ENCODE measurements around the gene IGSF22.

The IGSF22 gene

GRCh38 chr11:18743900-18744514 lies 18.0 kb upstream of the IGSF22 start:
- no peak for DNase-seq (ENCODE audit: low spot score)

DNA sequence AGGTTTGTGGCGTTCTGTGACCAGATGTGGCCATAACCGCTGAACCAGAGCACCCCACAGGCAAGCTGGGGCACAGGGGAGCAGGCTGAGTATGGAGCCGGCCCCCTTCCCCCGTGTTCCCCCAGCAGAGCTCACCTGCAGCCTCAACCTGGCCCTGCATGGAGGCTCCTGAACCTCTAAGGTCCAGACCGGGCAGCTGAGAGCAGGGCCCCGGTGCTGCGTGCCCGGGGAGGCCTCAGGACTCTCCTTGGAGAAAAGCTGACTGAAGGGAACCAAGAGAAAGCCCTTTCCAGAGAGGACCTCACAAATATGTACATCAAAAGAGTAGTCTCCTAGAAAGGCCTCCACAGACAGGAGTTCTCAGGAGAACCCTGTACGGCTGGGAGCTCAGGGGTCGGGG lies 17.4 kb upstream of the IGSF22 start:
- DNase-seq (ENCODE audit: low spot score) = no peak

DNA sequence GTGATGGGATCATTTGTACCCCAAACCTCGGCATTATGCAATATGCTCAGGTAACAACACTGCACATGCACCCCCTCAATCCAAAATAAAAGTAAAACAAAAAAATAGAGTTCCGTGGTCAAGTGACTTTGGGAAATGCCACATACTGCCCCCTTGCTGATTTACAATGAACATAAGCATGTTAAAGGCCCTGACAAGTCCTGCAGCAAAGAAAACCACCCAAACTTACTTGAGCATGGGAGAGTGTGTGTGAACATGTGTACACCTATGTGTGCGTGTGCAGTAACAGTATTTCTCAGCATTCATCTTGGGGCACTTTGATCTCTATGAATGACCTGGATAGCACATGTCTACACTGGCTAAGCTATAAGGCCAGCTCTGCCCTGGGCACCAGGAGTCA lies 15.8 kb upstream of the IGSF22 start:
- no peak for DNase-seq (ENCODE audit: low spot score)

GRCh38 chr11:18739685-18740084 lies 13.7 kb upstream of the IGSF22 start:
- DNase-seq (ENCODE audit: low spot score) = no peak

DNA sequence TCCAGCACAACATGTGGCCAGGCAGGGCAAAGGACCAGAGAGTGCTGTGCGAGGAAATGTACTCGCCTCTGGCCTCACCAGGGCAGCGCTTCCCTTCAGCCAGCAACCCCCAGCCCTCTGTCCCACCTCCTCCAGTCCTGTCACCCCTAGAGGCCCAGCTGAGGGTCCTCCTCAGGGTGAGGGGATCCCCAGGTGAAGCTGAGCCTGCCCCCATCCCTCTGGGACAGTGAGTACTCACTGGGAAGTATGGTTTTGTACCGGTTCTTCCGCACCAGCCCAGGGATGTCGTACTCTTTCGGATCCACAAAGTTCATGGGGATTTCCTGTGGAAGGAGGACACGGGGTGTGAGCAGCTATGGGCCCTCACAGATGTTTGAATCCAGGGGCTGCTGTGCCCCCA lies 11.7 kb upstream of the IGSF22 start:
- DNase-seq (ENCODE audit: low spot score) = no peak

DNA sequence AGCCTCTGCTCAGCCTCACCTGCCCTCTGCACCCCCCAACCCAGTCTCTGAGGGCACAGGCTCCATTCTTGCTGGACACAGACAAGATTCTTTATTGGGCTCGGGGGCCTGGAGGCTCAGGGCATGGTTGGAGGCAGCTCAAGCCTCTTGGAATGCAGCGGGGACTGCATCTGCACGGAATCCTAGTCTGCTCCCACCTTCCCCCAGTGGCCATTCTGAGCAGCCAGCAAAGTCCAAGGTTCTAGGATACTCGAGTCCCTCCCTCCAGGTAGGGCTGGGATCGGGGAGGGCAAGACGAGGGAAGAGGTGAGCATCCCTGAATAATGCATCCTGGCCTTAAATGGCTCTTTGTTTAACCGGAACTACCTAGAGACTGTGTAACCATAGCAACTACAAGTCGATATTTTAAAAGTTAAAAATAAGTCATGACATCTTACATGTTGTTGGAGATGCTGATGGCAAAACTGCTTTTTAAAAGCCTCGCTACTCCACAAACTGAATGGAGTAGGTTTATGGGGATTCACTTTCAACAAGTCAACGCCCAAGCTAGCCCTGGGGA lies 10.7 kb upstream of the IGSF22 start:
- DNase-seq (ENCODE audit: low spot score) = no peak

DNA sequence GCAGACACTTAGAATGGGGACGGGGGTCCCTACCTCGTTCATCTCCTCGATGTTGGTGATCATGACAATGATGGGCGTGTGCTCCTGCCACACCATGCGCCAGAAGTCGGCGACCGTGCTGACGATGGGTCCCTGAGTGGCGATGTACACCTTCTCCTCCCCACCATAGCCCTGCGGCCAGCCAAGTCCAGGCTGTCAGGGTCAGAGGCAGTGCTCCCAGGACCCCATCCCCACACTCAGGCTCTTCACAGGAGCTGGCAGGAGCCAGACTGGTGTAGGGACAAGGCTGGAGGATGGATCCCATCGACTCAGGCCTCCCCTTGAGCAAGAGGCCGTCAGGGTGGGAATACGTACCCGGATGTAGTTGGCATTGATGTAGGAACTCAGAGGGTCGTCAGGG lies 7.2 kb upstream of the IGSF22 start:
- DNase-seq (ENCODE audit: low spot score) = no peak

GRCh38 chr11:18731949-18732821 lies 6.2 kb upstream of the IGSF22 start:
- DNase-seq (ENCODE audit: low spot score) = peak; percentile 42

DNA sequence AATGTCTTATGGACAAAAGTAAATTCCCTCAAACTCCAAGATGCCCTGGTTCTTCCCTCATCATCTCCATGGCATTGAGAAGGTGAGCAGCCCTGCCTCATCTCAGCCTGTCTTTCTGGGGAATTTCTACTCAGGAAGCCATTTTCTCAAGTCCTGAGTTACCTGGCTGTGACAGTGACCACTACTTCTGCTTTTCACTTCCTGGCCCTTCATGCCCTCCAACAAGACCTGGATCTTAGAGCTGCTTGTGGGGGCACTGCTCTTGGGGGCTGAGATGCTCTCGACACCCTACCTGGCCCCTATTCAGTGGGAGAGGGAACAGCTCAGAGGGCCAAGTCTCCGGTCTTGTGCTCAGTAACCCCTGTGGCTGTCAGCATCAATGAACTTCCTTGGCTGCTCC lies 5.5 kb upstream of the IGSF22 start:
- DNase-seq (ENCODE audit: low spot score) = no peak

- DNase-seq (ENCODE audit: low spot score) = no peak
Observed at GRCh38 chr11:18730020-18730419, 4.0 kb upstream of the IGSF22 start.

DNA sequence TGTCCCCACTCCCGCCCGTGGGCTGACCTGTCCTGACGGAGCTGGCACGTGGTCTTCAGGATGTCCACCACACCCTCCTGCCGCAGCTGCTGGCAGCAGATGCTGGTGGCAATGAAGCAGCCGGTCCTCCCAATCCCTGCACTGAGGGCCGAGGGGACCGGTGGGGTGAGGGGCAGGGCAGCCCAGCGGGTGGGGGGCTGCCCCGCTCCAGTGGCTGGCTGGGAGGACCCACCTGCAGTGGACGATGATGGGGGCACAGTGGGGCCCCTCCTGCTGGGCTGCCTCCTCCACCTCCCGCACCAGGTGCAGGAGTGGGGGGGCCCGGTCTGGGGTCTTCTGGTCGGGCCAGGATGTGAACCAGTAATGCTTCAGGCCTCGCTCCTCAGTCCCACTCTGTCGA lies 3.4 kb upstream of the IGSF22 start:
- DNase-seq (ENCODE audit: low spot score) = no peak

DNA sequence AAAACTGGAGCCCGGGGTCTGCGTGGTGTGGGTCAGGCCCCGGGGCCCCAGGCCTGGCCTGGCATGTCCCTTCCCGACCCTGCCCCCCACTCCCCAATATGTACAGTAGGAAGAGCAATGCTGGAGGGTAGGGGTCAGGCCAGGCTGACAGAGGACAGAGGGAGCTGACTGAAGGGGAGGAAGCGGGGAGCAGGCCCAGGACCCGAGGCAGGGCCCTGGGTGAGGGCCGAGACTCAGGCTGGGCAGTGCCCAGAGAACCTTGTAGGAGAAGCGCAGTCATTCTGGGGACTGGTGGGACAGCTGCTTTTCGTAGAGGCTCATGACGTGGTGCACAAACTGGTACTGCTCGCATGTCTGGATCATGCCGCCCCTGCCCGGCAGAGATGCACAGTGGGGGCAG lies 2.7 kb upstream of the IGSF22 start:
- no peak for DNase-seq (ENCODE audit: low spot score)

DNA sequence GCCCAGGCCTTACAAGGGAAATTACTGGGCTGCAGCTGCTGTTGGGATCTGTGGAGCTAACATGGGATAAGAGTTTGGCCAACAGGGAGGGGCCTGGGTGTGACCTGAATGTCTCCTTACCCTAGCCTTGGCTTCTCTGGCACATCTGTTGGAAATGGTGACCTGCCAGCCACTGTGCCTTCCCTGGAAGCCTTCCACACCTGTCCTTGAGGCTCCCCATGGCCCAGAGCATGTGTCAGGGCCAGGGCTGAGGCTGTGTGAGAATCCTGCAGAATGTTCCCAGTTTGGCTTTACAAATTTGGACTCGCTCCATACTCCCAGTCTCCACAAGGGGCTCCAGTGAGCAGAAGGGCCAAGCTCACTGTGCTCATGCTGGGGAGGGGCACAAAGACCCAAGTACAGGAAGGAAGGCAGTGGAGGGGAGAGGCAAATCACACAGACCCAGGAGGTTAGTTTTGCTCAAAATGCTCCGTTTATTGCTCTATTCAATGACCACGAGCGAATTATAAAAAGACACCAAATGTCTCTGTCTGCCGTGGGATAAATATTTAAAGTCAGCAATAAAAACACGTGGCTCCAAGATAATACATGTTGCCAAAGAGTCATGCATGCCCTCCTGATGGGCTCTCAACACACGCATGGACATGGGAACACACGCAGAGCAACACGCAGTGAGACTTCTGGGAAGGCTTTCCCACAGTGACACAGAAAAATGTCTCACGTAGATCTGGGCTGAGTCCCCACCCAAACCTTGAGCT lies 1.7 kb upstream of the IGSF22 start:
- DNase-seq (ENCODE audit: low spot score) = no peak

DNA sequence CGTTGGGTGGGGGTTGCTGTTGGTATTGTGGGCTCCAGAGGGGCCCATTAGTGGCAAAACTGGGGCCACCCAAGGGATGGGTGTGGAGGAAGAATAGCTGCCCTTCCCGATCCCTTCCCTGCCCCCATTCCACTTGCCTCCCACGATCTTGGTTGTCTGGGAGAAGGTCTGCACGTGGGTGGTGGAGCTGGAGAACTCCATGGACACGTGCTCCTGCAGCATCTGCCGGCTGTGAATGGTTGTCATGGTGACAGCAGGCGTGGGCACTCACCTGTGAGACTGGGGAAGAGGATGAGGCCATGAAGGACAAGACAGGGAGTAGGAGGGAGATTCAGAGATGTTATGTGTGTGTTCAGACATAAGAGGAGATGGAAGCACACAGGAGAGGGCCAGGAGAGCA lies 2.0 kb downstream of the IGSF22 start:
- no peak for DNase-seq (ENCODE audit: low spot score)

DNA sequence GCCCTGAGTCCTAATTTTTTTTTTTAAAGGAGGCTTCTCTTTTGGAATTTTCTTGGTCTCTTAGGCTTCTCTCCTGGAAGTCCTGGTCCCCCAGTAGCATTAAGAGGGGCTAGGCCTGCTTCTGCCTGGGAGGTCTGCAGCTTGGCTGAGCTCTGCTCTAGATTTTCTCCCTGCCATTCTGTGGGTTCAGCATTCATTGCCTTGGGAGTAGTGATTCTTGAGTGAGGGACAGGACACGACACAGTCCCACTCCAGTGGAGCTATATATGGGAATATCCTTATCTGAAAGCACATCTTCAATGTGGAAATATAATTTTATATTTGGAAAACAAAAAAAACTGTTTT lies 3.7 kb downstream of the IGSF22 start:
- DNase-seq (ENCODE audit: low spot score) = no peak

DNA sequence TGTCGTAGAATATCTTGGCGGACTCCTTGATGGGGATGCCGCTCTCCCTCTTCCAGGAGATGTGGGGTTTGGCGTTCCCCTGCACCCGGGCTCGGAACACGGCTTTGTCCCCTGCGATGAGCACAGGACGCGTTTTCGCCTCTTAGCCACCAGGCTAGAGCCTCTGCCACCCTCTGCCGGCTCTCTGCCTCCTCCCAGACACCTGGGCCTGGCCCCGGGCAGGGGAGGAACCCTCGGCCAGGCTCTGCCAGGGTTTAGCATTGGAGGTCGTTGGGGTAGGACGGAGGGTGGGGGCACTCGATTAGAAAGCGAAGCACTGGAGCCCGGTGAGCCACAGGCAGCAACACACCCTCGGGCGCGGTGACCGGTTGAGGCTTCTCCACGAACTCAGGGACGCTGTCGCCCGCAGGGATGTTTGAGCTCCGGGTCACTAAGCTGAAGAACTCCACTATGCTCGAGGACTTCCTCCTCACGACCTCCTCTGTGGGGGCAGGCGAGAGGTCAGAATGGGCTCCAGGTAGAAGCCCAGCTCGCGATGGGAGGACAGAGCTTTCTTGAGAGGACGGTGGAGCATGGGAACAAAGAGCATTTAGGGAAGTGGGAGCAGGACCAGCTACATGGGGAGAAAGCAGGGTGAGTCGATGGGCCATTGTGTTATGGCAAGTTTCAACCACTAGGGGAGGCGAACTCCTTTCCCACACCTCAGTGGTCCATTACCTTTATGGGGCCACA lies 4.3 kb downstream of the IGSF22 start:
- peak; percentile 29 for DNase-seq (ENCODE audit: low spot score)

DNA sequence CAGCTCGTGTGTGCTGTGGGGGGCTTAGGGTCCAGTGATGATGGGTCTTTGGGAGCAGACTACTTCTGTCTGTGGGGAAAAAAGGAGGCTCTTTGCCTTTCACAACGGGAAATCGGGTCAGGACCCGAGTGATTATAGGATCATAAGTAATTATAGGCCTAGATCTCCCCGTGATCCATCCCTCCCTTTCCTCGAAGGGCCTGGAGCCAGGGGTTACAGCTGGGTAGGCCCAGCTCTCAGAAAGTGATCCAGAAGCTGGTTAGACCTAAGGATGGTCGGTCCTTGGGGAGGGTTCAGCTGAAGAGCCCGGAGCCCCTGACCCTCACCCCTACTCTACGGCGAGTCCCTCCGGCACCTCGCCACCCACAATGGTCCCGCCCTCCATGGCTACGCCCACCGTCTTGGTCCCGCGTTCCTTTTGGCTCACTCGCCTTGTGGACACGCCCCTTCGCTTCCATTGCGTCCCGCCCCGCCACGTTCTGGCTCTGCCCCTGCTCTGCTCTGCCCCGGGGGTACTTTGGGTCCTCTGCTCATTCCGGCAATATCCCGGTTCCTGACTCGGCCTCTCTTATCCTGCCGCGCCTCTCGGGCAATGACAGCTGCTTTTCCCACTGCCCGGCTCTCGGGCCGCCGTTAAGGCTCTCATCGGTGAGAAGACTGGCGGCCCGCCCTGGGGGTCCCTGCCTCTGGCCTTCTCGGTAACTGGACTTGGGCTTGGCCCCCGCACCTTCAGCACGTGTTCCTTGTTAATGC lies 5.0 kb downstream of the IGSF22 start:
- DNase-seq (ENCODE audit: low spot score) = peak; percentile 45

DNA sequence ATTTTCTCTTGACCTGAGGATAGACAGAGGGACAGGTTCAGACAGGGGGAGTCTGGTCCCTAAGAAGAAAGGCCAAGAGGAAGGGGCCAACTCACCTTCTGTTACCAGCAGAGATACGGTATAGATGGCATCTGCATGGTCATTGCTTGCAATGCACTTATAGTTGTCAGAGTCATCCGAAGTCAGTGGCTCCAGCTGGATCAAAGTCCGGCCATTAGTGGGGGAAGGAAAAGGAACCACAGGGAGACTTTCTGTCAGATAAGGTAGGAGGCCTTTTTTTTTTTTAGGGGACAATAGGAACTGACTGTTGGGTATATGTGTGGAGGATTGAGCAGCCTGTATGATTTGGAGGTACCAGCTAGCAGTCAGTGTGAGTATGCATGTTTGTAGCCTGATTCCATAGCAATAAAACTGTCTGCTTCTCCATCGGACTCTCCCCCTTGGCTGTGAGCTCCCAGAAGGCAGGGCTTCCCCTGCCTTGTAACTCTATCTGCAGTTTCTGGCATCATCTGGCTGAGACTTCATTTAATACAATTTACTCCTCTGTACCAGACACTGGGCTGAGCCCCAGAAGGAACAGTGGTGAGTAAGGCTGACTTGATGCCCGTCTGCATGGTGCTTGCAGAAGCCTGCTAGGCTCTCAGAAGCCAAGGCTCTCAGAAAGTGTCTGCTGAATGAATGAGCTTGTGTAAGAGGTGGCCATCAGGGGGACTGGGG lies 5.7 kb downstream of the IGSF22 start:
- peak; percentile 15 for DNase-seq (ENCODE audit: low spot score)

DNA sequence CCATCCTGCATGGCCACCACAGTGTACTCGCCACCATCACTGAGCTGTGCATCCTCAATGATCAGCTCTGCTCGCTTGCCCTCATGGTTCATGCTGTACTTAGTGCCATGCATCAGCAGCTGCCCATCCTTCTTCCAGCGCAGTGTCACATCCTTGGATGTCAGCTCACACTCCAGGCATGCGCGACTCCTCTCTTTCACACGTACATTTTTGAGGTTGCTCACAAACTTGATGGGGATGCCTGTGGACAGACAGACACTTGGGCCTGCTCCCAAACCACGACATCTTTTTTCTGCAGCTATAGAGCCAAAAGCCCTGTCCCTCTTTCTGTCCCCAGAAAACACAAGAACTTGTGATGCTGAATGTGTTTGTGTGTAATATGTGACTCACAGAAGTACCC lies 10.5 kb downstream of the IGSF22 start:
- DNase-seq (ENCODE audit: low spot score) = no peak

DNA sequence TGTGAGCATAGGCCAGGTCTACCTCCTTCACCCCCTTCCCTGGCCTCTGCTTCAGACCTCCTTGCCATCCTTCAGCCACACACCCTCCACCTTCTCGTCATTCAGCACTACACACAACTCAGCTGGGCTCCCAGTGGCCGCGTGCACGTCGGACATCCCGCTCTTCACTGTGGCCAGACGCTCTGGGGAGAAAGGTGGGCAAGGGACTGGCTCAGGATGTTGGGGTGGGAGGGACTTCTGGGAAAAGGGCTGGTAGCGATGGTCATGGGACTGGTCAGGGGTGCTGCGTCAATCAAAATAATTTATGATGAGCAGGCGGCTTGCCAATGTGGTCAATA lies 11.6 kb downstream of the IGSF22 start:
- no peak for DNase-seq (ENCODE audit: low spot score)
